Fibroblast of lung (primary cell): ENCODE data around the gene RTTN. TPM values are rescaled to one million over a fixed set of nuclear protein-coding genes. Genes with fewer than 3 reads are reported as not detected.

Source experiments
- DNase-seq, 2 donors: peaks; one replicate each; pipeline versions ENCODE4 v3.0.0 to v3.0.0-alpha.2; 2010; ENCODE audit warnings: low read depth in 2 of 2
- H2AFZ ChIP-seq: 2 replicates; pipeline ENCODE4 v1.5.1; 2012; ENCODE audit warnings: low read length, control low read depth, inconsistent platforms
- H3K27ac ChIP-seq: 2 replicates; pipeline ENCODE4 v1.5.1; 2011; ENCODE audit warnings: low read length, control low read depth; ENCODE audit not compliant: insufficient read depth
- H3K27me3 ChIP-seq: 2 replicates; pipeline ENCODE4 v1.5.1; 2011; ENCODE audit warnings: mild to moderate bottlenecking, low read length; ENCODE audit not compliant: control insufficient read depth, insufficient read depth
- H3K36me3 ChIP-seq: 2 replicates; pipeline ENCODE4 v1.5.1; 2011; ENCODE audit warnings: low read length; ENCODE audit not compliant: control insufficient read depth, insufficient read depth
- H3K4me1 ChIP-seq: 2 replicates; pipeline ENCODE4 v1.5.1; 2011; ENCODE audit warnings: low read length; ENCODE audit not compliant: control insufficient read depth, insufficient read depth; ENCODE audit errors: extremely low read depth
- H3K4me2 ChIP-seq: 2 replicates; pipeline ENCODE4 v1.5.1; 2011; ENCODE audit warnings: low read length, control low read depth; ENCODE audit not compliant: insufficient read depth; ENCODE audit errors: extremely low read depth
- H3K4me3 ChIP-seq, 4 experiments: fragments of 200-600 bp in 1 of 4; sonication (generic) in 1 of 4; replicated peaks in 1 of 4; 2 replicates each; pipeline ENCODE4 v1.5.1; 2011 to 2016; ENCODE audit warnings: low read length in 4 of 4, low read depth in 3 of 4, mild to moderate bottlenecking in 3 of 4, control low read depth in 2 of 4, inconsistent platforms in 1 of 4, mixed read lengths in 1 of 4; ENCODE audit not compliant: insufficient read depth in 1 of 4; ENCODE audit errors: control extremely low read depth in 1 of 4
- H3K79me2 ChIP-seq: 2 replicates; pipeline ENCODE4 v1.5.1; 2012; ENCODE audit warnings: mild to moderate bottlenecking, low read length, inconsistent platforms; ENCODE audit not compliant: control insufficient read depth, insufficient read depth
- H3K9ac ChIP-seq: 2 replicates; pipeline ENCODE4 v1.5.1; 2011; ENCODE audit warnings: mild to moderate bottlenecking, low read length, control low read depth; ENCODE audit not compliant: insufficient read depth
- H3K9me3 ChIP-seq: 2 replicates; pipeline ENCODE4 v1.5.1; 2012; ENCODE audit warnings: low read depth, low read length; ENCODE audit not compliant: control insufficient read depth, insufficient read depth
- H4K20me1 ChIP-seq: 2 replicates; pipeline ENCODE4 v1.5.1; 2011; ENCODE audit warnings: low read length; ENCODE audit not compliant: control insufficient read depth, insufficient read depth; ENCODE audit errors: extremely low read depth
- CTCF ChIP-seq, 2 donors: IDR thresholded peaks in 1 of 2; conservative IDR thresholded peaks in 1 of 2; 1 replicate in 1 of 2; 2 replicates in 1 of 2; pipeline ENCODE4 v1.5.1; 2011 to 2012; ENCODE audit warnings: low read length in 2 of 2, control low read depth in 1 of 2, inconsistent platforms in 1 of 2, low read depth in 1 of 2, mild to moderate bottlenecking in 1 of 2
- EZH2 ChIP-seq: IDR thresholded peaks from 2 replicates; pipeline ENCODE4 v1.5.1; 2012; ENCODE audit warnings: low read length, control low read depth, mild to moderate bottlenecking; ENCODE audit errors: missing control alignments
- polyA plus RNA-seq, 2 donors: library from polyadenylated mRNA; depleted of rRNA in 1 of 2; stranded (reverse) in 1 of 2; unstranded in 1 of 2; fragments of >200 nt; gene quantifications; 2 replicates each; pipeline ENCODE4 v1.2.1, GENCODE V29; 2011 to 2012; ENCODE audit warnings: missing spikeins in 1 of 2
- total RNA-seq: library from RNA; depleted of rRNA; stranded (reverse); fragments of >200 nt; gene quantifications from 2 replicates; pipeline ENCODE4 v1.2.1, GENCODE V29; 2014

Gene RTTN
- total and polyA plus RNA-seq, 2 donors (not counting 1 experiment from before 2014, with no cell fraction given): 5.4 to 19.0 TPM

- no peak overlapping the region for H3K4me2 ChIP-seq
- H3K36me3 ChIP-seq: no peaks in the 10 kb centered on the region
- no peaks in the 10 kb centered on the region for H3K79me2 ChIP-seq
- H3K4me3 ChIP-seq: no peak overlapping the region
- H2AFZ ChIP-seq: no peak overlapping the region
- no peaks in the 10 kb centered on the region for H3K9me3 ChIP-seq
- H3K27ac ChIP-seq: no peak overlapping the region
- no peak overlapping the region for H3K9ac ChIP-seq
- no peaks in the 10 kb centered on the region for H3K27me3 ChIP-seq
- TF ChIP-seq EZH2: no peak
- TF ChIP-seq CTCF (conservative IDR thresholded peaks at IDR 0.05 in 1 of 2, IDR thresholded peaks at IDR 0.05 in 1 of 2; ENCODE audit: low read depth in 1 of 2, low read length in 2 of 2): no peak
- DNase-seq: no peak
- H4K20me1 ChIP-seq: no peaks in the 10 kb centered on the region
- no peaks in the 10 kb centered on the region for H3K4me1 ChIP-seq
Observed at GRCh38 chr18:70146174-70146573, 59.3 kb downstream of the RTTN start.

- H3K79me2 ChIP-seq: no peaks in the 10 kb centered on the region
- DNase-seq: no peak
- H3K4me2 ChIP-seq: no peak overlapping the region
- no peak overlapping the region for H3K9ac ChIP-seq
- H3K36me3 ChIP-seq: no peaks in the 10 kb centered on the region
- TF ChIP-seq CTCF (conservative IDR thresholded peaks at IDR 0.05 in 1 of 2, IDR thresholded peaks at IDR 0.05 in 1 of 2; ENCODE audit: low read depth in 1 of 2, low read length in 2 of 2) (no peak), EZH2 (no peak)
- H3K27me3 ChIP-seq: no peaks in the 10 kb centered on the region
- no peaks in the 10 kb centered on the region for H4K20me1 ChIP-seq
- no peak overlapping the region for H2AFZ ChIP-seq
- no peak overlapping the region for H3K4me3 ChIP-seq
- H3K4me1 ChIP-seq: peaks cover 3% of the 10 kb centered on the region
- no peaks in the 10 kb centered on the region for H3K9me3 ChIP-seq
- H3K27ac ChIP-seq: no peak overlapping the region
Observed at GRCh38 chr18:70142001-70142400, 63.5 kb downstream of the RTTN start.

GRCh38 chr18:70139138-70139537, 66.3 kb downstream of the RTTN start:
- Histone ChIP-seq H3K36me3 (no peaks in the 10 kb centered on the region), H3K9me3 (no peaks in the 10 kb centered on the region), H2AFZ (no peak overlapping the region), H3K27ac (no peak overlapping the region), H3K27me3 (no peaks in the 10 kb centered on the region), H3K4me3 (no peak overlapping the region), H3K4me2 (no peak overlapping the region), H3K4me1 (peaks cover 3% of the 10 kb centered on the region), H4K20me1 (no peaks in the 10 kb centered on the region), H3K9ac (no peak overlapping the region), H3K79me2 (no peaks in the 10 kb centered on the region)
- no peak for DNase-seq
- TF ChIP-seq CTCF (conservative IDR thresholded peaks at IDR 0.05 in 1 of 2, IDR thresholded peaks at IDR 0.05 in 1 of 2; ENCODE audit: low read depth in 1 of 2, low read length in 2 of 2) (no peak), EZH2 (no peak)
